SU-DHL-6 (cell line): Measurements from ENCODE around the gene ELP2.

Source experiments
- EZH2phosphoT487 ChIP-seq: fragments of 200-600 bp; sonication (generic), shearing (Covaris generic); conservative IDR thresholded peaks from 2 replicates; pipeline ENCODE4 v1.6.1; 2018; ENCODE audit warnings: mild to moderate bottlenecking, antibody characterized with exemption, low read length, moderate library complexity, mixed read lengths
- TF ChIP-seq, protein P1 (sequence below): fragments of 200-600 bp; sonication (generic); IDR thresholded peaks from one replicate; pipeline ENCODE4 v1.5.1; 2017; ENCODE audit warnings: antibody characterized with exemption, mild to moderate bottlenecking, low read length, moderate library complexity; ENCODE audit not compliant: insufficient read depth, poor library complexity, severe bottlenecking

DNA sequence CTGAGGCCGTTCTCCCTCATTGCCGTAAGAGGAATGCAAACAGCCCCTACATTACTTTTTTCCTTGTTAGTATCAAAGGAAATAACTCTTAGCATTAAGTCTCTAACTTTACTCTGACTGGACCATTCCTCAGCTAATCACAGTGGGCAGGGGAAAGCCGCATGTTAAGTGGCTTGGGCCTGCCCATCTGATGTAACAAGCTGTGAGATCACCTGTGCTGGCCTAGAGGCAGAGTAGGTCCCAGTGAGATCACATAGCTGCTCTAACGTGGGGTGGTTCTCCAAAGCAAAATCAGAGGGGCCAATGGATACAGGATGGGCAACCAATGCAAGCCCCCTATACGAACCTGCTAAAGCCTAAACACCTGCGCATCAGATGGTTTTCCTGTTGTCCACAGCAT lies 51.7 kb downstream of the ELP2 start:
- TF ChIP-seq, protein P1, sequence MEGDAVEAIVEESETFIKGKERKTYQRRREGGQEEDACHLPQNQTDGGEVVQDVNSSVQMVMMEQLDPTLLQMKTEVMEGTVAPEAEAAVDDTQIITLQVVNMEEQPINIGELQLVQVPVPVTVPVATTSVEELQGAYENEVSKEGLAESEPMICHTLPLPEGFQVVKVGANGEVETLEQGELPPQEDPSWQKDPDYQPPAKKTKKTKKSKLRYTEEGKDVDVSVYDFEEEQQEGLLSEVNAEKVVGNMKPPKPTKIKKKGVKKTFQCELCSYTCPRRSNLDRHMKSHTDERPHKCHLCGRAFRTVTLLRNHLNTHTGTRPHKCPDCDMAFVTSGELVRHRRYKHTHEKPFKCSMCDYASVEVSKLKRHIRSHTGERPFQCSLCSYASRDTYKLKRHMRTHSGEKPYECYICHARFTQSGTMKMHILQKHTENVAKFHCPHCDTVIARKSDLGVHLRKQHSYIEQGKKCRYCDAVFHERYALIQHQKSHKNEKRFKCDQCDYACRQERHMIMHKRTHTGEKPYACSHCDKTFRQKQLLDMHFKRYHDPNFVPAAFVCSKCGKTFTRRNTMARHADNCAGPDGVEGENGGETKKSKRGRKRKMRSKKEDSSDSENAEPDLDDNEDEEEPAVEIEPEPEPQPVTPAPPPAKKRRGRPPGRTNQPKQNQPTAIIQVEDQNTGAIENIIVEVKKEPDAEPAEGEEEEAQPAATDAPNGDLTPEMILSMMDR: no peak
- no peak for TF ChIP-seq EZH2phosphoT487
